ENCODE results near the gene DNAH3.
"Not testable (repeated sequence)": the region's sequence is repeated elsewhere in the genome, so short reads cannot be mapped to it uniquely, and the experiment has no call there.

DNAH3 gene

GRCh38 chr16:21078563-21078962, 72.1 kb downstream of the DNAH3 start:
- in situ Hi-C loops (cut with HindIII; ENCODE audit: low sequenced_read_pairs) = no loop called here

- in situ Hi-C loops (cut with HindIII; ENCODE audit: low sequenced_read_pairs) = no loop called here
These were observed 74.3 kb downstream of the DNAH3 start for GRCh38 chr16:21076186-21076883.

- in situ Hi-C loops (cut with HindIII; ENCODE audit: low sequenced_read_pairs) = no loop called here
These were observed 75.4 kb downstream of the DNAH3 start for GRCh38 chr16:21075252-21075651.

GRCh38 chr16:21072976-21073375, 77.7 kb downstream of the DNAH3 start:
- in situ Hi-C loops (cut with HindIII; ENCODE audit: low sequenced_read_pairs) = no loop called here

DNA sequence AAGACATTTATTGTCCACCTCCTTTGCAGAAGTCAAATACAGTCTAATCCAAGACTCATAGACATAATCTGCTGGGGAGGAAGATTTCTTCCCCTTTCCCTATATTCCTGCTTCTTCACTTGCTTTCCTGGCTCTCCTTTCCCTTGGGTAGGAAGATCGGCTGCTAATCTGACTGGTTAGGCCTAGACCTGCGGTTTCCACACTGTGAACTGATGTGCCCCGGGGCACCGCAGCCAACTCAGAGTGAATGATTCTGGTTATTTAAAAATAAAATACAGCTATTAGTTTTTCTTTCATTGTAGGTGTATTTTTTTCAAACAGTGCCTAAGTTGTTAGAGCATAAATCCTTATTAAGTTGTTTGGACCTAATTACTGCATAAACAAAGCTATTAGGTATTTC, 78.9 kb downstream of the DNAH3 start:
- in situ Hi-C loops (cut with HindIII; ENCODE audit: low sequenced_read_pairs) = no loop called here

DNA sequence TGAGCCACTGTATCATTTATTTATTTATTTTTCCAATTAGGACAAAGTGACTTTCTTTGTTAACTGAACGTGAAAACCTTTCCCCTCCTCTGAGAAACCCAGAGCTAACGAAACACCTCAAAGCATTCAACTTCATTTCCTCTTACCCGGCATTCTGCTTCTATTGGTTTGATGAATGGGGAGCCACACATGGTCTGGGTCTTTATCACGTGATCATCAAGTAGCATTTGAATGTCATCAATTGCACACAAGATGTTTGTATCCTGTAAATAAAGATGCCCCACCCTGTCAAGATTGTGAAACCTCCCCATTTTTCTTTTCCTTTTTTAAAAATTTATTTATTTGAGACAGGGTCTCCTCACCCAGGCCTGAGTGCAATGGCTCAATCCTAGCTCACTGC, 80.1 kb downstream of the DNAH3 start:
- in situ Hi-C loops (cut with HindIII; ENCODE audit: low sequenced_read_pairs) = no loop called here

DNA sequence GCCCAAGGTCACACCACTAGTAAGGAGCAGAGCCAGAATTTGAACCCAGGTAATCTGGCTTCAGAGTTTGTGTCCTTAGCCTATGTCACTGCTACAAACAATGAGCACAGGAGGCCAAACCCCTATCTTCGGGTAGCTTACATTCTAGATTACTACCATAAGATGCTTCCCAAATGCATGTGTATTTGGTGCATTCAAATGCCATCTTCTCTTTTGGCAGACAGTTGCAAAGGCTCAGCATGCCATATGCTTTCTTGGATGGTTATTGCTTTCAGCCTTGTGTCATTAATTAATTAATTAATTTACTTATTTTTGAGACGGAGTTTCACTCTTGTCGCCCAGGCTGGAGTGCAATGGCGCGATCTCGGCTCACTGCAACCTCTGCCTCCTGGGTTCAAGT, 80.7 kb downstream of the DNAH3 start:
- in situ Hi-C loops (cut with HindIII; ENCODE audit: low sequenced_read_pairs) = no loop called here

DNA sequence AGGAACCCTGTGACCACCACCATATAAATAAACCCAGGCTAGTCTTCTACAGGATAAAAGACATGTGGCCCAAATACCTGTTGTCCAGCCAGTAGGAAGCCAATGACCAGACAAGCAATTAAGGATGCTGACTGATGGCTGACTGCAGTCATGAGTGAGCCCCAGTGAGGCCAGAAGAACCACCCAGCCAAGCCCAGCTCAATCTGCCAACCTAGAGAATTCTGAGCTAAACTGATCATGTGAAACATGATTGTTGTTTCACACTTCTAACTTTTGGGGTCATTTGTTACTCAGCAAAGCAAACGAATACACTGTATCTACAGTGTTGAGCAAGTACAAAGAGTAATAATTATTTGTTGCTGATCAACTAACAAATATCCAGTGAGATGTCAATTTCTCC, 86.4 kb downstream of the DNAH3 start:
- in situ Hi-C loops (cut with HindIII; ENCODE audit: low sequenced_read_pairs) = no loop called here

DNA sequence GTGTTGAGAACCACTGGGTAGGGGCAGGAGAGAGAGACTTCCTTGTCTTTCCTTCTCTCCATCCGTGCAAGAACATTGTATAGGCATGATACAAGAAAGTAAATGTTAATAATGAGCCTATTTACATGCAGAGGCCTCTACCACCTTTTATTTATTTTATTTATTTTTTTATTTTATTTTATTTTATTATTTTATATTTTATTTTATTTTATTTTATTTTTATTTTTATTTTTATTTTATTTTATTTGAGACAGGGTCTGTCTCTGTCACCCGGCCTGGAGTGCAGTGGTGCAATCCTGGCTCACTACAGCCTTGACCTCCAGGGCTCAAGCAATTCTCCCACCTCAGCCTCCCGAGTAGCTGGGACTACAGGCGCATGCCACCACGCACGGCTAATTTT, 87.3 kb downstream of the DNAH3 start:
- in situ Hi-C loops (cut with HindIII; ENCODE audit: low sequenced_read_pairs) = not testable (repeated sequence)

GRCh38 chr16:21060027-21060510, 90.6 kb downstream of the DNAH3 start:
- in situ Hi-C loops (cut with HindIII; ENCODE audit: low sequenced_read_pairs) = no loop called here

- in situ Hi-C loops (cut with HindIII; ENCODE audit: low sequenced_read_pairs) = no loop called here
These were observed 92.8 kb downstream of the DNAH3 start for GRCh38 chr16:21057875-21058274.

- in situ Hi-C loops (cut with HindIII; ENCODE audit: low sequenced_read_pairs) = no loop called here
These were observed 94.2 kb downstream of the DNAH3 start for GRCh38 chr16:21056396-21056795.

GRCh38 chr16:21055738-21056137, 94.9 kb downstream of the DNAH3 start:
- in situ Hi-C loops (cut with HindIII; ENCODE audit: low sequenced_read_pairs) = not testable (repeated sequence)

GRCh38 chr16:21053590-21053989, 97.1 kb downstream of the DNAH3 start:
- in situ Hi-C loops (cut with HindIII; ENCODE audit: low sequenced_read_pairs) = no loop called here

DNA sequence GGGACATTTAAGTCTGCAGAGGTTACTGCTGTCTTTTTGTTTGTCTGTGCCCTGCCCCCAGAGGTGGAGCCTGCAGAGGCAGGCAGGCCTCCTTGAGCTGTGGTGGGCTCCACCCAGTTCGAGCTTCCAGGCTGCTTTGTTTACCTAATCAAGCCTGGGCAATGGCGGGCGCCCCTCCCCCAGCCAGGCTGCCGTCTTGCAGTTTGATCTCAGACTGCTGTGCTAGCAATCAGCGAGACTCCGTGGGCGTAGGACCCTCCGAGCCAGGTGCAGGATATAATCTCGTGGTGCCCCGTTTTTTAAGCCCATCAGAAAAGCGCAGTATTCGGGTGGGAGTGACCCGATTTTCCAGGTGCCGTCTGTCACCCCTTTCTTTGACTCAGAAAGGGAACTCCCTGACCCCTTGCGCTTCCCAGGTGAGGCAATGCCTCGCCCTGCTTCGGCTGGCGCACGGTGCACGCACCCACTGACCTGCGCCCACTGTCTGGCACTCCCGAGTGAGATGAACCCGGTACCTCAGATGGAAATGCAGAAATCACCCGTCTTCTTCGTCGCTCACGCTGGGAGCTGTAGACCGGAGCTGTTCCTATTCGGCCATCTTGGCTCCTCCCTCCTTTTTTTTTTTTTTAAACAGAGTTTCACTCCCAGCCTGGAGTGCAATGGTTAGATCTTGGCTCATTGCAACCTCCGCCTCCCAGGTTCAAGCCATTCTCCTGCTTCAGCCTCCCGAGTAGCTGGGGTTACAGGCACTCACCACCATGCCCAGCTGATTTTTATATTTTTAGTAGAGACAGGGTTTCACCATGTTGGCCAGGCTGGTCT, 102.3 kb downstream of the DNAH3 start:
- in situ Hi-C loops (cut with HindIII; ENCODE audit: low sequenced_read_pairs) = not testable (repeated sequence)

DNA sequence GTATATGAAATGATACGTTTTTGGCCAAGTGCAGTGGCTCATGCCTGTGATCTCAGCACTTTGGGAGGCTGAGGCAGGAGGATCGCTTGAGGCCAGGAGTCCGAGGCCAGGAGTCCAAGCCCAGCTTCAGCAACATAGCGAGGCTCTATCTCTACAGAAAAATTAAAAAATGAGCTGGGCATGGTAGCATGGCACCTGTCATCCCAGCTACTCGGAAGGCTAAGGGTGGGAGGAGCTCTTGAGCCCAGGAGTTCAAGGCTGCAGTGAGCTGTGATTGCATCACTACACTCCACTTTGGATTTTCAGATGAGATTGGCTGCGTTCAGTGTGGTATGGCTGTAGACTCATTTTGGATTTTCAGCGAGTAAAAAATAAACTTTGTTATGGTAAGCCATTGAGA, 112.4 kb downstream of the DNAH3 start:
- in situ Hi-C loops (cut with HindIII; ENCODE audit: low sequenced_read_pairs) = no loop called here

GRCh38 chr16:21037736-21038135, 112.9 kb downstream of the DNAH3 start:
- in situ Hi-C loops (cut with HindIII; ENCODE audit: low sequenced_read_pairs) = no loop called here

GRCh38 chr16:21037168-21037567, 113.5 kb downstream of the DNAH3 start:
- in situ Hi-C loops (cut with HindIII; ENCODE audit: low sequenced_read_pairs) = no loop called here

GRCh38 chr16:21036471-21036870, 114.2 kb downstream of the DNAH3 start:
- in situ Hi-C loops (cut with HindIII; ENCODE audit: low sequenced_read_pairs) = no loop called here

GRCh38 chr16:21033704-21034103, 116.9 kb downstream of the DNAH3 start:
- in situ Hi-C loops (cut with HindIII; ENCODE audit: low sequenced_read_pairs) = no loop called here

- in situ Hi-C loops (cut with HindIII; ENCODE audit: low sequenced_read_pairs) = no loop called here
These were observed 117.4 kb downstream of the DNAH3 start for GRCh38 chr16:21033264-21033663.

- in situ Hi-C loops (cut with HindIII; ENCODE audit: low sequenced_read_pairs) = no loop called here
These were observed 121.9 kb downstream of the DNAH3 start for GRCh38 chr16:21028728-21029127.
